ENCODE measurements around the gene NAP1L4.

Gene NAP1L4

GRCh38 chr11:2924821-2925675 is 67.1 kb downstream of the NAP1L4 start:
- DNase-seq (ENCODE audit: low read depth in 2 of 3, low spot score in 2 of 3): no peak

- no peak for DNase-seq (ENCODE audit: low read depth in 2 of 3, low spot score in 2 of 3)
Measured at GRCh38 chr11:2924381-2924780, 67.7 kb downstream of the NAP1L4 start.

GRCh38 chr11:2923446-2924375 is 68.4 kb downstream of the NAP1L4 start:
- DNase-seq (ENCODE audit: low read depth in 2 of 3, low spot score in 2 of 3): no peak

- DNase-seq (ENCODE audit: low read depth in 2 of 3, low spot score in 2 of 3): no peak
Measured at GRCh38 chr11:2922655-2923054, 69.5 kb downstream of the NAP1L4 start.

- no peak for DNase-seq (ENCODE audit: low read depth in 2 of 3, low spot score in 2 of 3)
Measured at GRCh38 chr11:2921742-2922493, 70.2 kb downstream of the NAP1L4 start.

GRCh38 chr11:2921261-2921660 is 70.9 kb downstream of the NAP1L4 start:
- DNase-seq (ENCODE audit: low read depth in 2 of 3, low spot score in 2 of 3): no peak

- DNase-seq (ENCODE audit: low read depth in 2 of 3, low spot score in 2 of 3): no peak
Measured at GRCh38 chr11:2920343-2920742, 71.8 kb downstream of the NAP1L4 start.

GRCh38 chr11:2919837-2920236 is 72.3 kb downstream of the NAP1L4 start:
- no peak for DNase-seq (ENCODE audit: low read depth in 2 of 3, low spot score in 2 of 3)

- no peak for DNase-seq (ENCODE audit: low read depth in 2 of 3, low spot score in 2 of 3)
Measured at GRCh38 chr11:2919188-2919587, 72.9 kb downstream of the NAP1L4 start.

- DNase-seq (ENCODE audit: low read depth in 2 of 3, low spot score in 2 of 3): no peak
Measured at GRCh38 chr11:2917842-2918490, 74.2 kb downstream of the NAP1L4 start.

GRCh38 chr11:2916892-2917645 is 75.1 kb downstream of the NAP1L4 start:
- DNase-seq (ENCODE audit: low read depth in 2 of 3, low spot score in 2 of 3): no peak

- no peak for DNase-seq (ENCODE audit: low read depth in 2 of 3, low spot score in 2 of 3)
Measured at GRCh38 chr11:2916114-2916891, 75.8 kb downstream of the NAP1L4 start.

- DNase-seq (ENCODE audit: low read depth in 2 of 3, low spot score in 2 of 3): no peak
Measured at GRCh38 chr11:2915473-2915872, 76.7 kb downstream of the NAP1L4 start.

GRCh38 chr11:2914455-2915195 is 77.5 kb downstream of the NAP1L4 start:
- no peak for DNase-seq (ENCODE audit: low read depth in 2 of 3, low spot score in 2 of 3)

GRCh38 chr11:2913776-2914175 is 78.4 kb downstream of the NAP1L4 start:
- DNase-seq (ENCODE audit: low read depth in 2 of 3, low spot score in 2 of 3): no peak

- no peak for DNase-seq (ENCODE audit: low read depth in 2 of 3, low spot score in 2 of 3)
Measured at GRCh38 chr11:2913019-2913431, 79.1 kb downstream of the NAP1L4 start.

- no peak for DNase-seq (ENCODE audit: low read depth in 2 of 3, low spot score in 2 of 3)
Measured at GRCh38 chr11:2912498-2912897, 79.6 kb downstream of the NAP1L4 start.

GRCh38 chr11:2911785-2912391 is 80.2 kb downstream of the NAP1L4 start:
- no peak for DNase-seq (ENCODE audit: low read depth in 2 of 3, low spot score in 2 of 3)
